Stimulated activated CD8-positive, alpha-beta memory T cell treated with anti-CD3 and anti-CD28 coated beads, Interleukin-4, amount 100 ng/mL, for 24 hours (primary cell): Measurements from ENCODE around the gene TRIM54.
"Not testable (repeated sequence)": the region's sequence is repeated elsewhere in the genome, so short reads cannot be mapped to it uniquely, and the experiment has no call there.

Source experiments
- DNase-seq: peaks from one replicate; pipeline ENCODE4 v3.0.0-alpha.2; 2020; ENCODE audit warnings: low read depth

TRIM54 gene

DNA sequence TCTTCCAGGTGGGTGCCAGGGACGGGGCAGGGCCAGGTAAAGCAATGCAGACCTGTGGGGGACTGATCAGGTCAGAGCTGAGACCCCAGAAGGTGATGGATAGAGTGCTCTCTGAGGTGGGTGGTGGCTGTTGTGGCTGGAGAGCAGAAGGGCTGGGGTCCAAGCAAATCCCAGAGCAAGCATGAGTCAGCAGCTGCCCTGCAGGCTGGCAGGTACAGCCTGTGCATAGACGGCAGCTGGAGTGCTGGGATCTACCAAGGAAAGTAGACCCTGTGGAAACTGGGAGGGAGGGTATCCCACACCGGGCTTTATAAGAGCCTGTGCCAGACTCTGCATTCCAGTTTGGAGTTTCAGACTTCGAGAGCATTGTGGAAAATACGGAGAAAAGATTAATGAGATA, 663 bp downstream of the TRIM54 start:
- no peak for DNase-seq

- no peak for DNase-seq
These were observed 2.8 kb downstream of the TRIM54 start for GRCh38 chr2:27284996-27285395.

DNA sequence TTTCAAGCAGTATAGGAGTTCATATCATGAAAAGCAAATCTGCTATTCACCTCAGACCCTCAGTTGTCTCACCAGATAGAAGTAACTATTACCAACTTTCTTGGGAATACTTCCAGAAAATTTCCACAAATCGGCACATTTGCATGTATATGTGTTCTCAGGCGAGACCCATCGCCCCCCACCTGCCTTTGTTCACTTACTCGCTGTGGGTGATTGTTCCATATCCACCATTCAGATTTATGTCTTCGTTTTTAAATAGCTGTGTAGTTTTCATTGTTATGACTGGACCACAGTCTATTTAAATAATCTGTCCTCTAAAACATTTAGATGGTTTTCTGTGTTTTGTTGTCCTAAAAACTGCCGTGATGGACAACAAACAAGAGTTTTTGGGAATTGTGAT, 3.3 kb downstream of the TRIM54 start:
- DNase-seq: no peak

GRCh38 chr2:27288610-27289009, 6.4 kb downstream of the TRIM54 start:
- no peak for DNase-seq

DNA sequence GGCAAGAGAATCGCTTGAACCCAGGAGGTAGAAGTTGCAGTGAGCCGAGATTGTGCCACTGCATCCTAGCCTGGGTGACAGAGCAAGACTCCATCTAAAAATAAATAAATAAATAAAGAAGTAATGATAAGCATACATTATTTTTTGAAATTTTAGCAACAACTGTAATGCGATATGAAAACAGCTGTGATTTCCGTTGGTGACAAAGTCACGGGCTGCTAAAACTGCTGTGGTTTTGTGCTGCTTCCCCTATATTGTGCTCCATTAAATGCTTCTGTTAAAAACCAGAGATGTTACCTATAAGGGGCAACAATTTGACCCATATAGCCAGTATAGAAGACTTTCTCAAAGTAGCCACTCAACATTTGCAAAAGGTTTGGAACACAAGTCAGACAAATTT, 8.3 kb downstream of the TRIM54 start:
- DNase-seq: no peak

GRCh38 chr2:27291865-27292264, 9.6 kb downstream of the TRIM54 start:
- no peak for DNase-seq

DNA sequence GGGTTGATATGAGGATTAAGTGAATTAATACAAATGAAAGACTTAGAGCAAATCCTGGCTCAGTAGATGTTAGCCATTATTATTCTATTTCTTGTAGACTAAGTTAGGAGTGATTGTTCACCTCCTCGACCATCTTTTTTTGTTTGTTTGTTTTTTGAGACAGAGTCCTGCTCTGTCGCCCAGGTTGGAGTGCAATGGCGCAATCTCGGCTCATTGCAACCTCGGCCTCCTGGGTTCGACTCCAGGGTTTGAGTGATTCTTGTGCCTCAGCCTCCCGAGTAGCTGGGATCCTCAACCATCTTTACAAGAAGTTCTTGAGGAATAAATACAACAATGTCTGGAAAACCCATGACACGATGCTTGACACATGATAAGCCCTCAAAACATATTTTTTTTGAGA, 12.7 kb downstream of the TRIM54 start:
- DNase-seq: no peak

- DNase-seq: no peak
These were observed 14.3 kb downstream of the TRIM54 start for GRCh38 chr2:27296481-27296880.

GRCh38 chr2:27297195-27297594, 15.0 kb downstream of the TRIM54 start:
- no peak for DNase-seq

DNA sequence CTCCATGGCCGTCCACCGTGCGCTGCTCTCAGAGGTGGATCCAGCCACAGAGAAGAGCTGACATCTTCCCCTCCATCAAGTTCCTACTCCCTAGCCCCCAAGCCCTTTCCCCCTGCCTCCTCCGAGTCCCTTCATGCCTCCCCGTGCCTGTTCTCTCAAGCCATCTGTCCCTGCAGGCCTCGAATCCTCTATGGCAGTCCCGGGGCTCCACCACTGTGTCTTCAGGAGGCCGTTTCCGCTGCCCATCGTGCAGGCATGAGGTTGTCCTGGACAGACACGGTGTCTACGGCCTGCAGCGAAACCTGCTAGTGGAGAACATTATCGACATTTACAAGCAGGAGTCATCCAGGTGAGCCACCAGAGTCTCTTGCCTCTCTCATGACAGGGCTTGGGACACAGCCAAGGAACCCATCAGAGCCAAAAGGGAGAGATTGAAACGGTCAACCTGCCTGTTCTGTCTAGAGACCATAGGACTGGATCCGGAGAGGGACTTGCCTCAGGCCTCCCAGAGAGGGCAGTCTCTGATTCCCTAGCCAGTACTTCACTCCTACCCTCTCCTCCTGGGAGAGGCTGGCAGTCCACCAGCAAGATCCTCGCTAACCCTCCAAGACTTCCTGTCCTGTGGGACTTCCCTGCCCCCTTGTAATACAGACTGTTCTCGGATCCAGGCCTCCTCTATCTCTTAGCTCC, 16.3 kb downstream of the TRIM54 start:
- no peak for DNase-seq

DNA sequence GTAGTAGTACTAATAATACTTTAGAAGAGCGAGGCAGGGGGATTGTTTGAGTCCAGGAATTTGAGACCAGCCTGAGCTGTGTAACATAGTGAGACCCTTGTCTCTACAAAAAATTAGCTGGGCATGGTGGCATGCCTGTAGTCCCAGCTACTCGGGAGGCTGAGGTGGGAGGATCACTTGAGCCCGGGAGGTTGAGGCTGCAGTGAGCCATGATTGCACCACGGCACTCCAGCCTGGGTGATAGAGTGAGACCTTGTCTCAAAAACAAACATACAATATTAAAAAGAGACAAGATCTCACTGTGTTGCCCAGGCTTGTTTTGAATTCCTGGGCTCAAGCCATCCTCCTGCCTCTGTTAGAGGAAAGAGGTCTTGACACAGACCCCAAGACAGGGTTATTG, 18.4 kb downstream of the TRIM54 start:
- DNase-seq: not testable (repeated sequence)

DNA sequence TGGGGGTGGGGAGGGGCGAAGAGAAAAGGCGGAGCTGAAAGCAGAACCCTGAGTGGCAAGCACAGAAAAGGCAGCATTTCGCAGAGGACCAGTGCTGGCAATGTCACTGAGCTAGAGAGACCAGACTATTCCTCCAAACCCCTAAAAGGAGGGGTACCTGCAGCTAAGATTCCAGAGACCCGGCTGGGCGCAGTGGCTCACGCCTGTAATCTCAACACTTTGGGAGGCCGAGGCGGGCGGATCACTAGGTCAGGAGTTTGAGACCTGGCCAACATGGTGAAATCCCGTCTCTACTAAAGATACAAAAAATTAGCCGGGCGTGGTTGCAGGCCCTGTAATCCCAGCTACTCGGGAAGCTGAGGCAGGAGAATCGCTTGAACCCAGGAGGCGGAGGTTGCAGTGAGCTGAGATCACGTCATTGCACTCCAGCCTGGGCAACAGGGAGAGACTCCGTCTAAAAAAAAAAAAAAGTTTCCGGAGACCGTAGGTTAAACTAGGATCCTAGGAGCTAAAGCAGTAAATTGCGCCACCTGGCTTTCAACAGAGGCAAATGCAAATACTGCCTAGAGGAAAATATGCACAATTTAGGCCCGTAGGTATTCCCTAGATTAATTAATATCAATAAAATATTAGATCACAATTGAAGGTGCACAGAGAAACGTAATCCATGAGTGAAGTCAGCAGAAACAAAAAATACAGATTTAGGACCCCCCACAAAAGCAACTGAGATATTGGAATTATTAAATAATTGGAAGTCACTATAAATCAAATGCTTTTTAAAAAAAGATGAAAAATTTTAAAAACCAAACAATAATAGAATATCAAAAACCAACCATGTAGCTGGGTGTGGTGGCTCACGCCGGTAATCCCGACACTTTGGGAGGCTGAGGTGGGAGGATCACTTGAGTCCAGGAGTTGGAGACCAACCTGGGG, 21.1 kb downstream of the TRIM54 start:
- no peak for DNase-seq

DNA sequence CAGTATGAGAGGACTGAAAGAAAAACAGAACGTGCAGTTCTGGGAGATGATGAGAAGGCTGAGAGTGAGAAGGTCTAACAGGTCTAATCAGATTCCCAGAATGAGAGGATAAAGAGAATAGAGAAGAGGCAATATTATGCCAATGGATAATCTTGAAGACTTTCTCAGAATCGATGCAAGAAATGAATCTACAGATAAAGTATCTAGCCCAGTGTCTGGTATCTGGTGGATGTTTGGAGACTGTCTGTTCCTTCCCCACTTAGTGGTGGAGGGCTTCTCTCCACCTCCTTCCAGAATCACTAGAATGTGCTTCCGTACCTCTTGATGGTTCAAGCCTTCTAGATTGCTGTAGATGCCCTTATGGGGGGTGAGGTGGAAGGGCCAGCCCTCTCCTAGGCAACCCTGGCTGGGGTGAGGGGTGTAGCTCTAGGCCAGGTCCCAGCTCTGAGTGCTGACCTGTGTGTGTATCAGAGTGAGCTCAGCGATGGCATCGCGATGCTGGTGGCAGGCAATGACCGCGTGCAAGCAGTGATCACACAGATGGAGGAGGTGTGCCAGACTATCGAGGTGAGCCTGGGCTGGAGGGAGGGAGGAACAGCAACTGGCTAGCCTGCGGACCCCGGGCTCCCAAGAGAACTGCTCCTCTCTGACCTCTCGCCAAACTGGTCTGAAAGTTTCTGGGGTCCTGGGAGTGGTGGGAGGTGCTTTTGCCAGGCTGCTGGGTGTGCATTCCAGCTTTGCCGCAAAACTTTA, 22.4 kb downstream of the TRIM54 start:
- no peak for DNase-seq

DNA sequence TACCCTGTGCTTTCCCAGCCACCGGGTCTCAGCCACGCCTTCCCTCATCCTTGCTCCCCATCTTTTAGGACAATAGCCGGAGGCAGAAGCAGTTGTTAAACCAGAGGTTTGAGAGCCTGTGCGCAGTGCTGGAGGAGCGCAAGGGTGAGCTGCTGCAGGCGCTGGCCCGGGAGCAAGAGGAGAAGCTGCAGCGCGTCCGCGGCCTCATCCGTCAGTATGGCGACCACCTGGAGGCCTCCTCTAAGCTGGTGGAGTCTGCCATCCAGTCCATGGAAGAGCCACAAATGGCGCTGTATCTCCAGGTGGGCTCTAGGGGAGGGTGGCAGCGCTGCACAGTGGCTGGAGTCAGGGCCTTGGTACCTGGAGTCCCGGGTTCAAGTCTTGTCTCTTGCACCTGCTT, 23.3 kb downstream of the TRIM54 start:
- no peak for DNase-seq

GRCh38 chr2:27306136-27306535, 23.9 kb downstream of the TRIM54 start:
- DNase-seq: no peak

GRCh38 chr2:27306573-27307286, 24.5 kb downstream of the TRIM54 start:
- peak; percentile 17 for DNase-seq

- DNase-seq: no peak
These were observed 25.0 kb downstream of the TRIM54 start for GRCh38 chr2:27307287-27307544.

DNA sequence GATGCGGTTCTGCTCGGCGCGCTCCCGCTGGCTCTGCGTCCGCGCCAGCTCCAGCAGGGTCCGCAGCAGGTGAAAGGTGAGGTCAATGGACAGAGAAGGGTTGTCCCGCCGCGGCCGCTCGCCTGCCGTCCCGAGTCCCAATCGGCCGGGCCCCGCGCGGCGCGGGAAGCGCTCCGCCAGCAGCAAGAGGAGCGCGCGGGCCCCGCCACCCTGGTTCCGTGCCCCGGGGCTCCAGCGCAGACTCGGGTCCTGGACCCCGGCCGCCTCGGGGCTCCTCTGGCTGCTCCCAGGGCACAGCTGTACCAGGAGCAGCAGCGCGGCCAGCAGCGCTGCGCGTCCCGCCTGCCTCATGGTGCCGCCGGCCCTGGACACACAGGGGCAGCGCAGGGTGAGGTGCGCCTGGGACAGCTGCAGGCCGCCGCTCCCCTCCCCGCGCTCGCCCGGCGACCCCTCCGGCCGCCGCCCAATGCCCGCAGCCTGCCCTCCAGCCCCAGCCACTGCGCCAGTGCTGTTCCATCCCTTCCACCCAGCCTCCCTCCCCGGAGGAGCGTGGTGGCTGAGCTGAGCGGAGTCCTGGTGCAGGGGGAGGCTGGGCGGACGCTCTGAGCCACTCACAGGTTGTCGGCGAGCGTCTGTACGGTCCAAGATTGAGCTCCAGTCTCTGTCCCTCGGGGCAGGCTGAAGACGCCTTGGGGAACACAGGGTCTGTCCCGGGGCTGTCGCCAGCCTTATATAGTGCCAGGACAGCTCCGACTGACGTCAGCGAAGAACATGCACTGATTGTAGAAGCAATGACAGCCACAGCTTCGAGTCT, 25.5 kb downstream of the TRIM54 start:
- no peak for DNase-seq

DNA sequence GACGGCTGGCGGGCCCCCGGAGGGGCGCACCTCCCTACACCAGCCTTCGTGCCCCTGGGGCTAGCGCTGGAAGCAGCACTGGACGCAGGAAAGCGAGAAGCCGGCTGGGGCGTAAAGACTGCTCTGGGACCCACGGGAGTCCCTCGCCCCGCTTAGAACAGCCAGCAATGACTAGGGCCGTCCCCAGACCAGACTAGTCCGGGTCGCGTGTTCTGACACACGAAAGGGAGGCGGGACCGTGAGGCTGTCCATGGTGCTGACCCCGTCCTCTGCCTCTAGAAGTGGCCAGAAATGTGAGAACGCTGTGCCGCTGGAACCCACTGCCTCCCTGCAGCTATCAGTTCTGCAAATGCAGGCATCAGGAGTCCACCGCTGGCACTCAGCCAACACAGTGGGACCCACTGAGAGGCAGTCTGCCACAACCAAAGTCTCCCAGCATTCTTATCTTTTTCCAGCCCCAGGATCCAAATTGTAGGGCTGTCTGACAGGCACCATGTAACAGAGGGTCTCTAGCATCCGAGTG, 26.2 kb downstream of the TRIM54 start, which contains the start of gene UCN:
Gene UCN, minus strand, starts transcription at position 87 of the 523 bp plus-strand sequence. CDS start 550 bp downstream, outside the sequence.
- no peak for DNase-seq

DNA sequence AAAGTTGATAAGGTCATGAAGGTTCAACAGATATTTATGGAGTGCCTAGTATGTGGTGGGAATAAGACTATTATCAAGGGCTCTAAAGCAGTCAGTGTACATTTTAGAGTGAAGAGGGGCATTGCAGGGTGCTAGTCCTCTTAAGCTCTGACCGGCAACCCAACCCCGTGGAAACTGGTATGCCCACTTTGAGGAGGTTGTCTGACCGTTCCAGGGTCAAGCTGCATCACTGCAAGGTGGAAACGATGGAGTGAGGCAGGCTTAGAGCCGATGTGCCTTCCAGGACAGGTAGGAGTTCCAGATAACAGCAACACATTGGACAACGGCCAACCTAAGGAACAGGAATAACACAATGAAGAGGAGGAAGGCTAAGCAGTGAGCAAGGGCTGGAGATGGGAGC, 27.4 kb downstream of the TRIM54 start:
- DNase-seq: no peak

DNA sequence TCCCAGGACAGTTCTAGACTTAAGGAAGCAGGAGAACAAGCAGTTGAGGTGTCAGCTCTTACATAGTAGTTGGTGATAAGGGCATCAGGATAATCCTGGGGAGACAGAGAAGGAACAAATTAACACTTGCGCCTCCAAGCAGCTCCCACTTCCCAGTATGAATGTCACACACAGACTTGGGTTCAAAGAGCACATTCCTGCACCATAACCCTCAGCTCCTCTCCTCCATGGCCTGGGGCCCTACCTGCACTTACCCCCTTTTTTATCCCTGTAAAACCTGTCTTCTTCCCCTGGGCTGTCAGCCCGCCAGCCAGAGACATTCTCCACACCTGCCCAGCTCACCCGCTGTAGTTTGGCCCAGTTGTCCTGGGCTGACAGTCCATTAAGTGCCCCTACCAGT, 29.9 kb downstream of the TRIM54 start:
- DNase-seq: no peak
